HG03139 (cell line): Measurements from ENCODE around the gene ALKBH6.

Source experiments
- ATAC-seq: cut with Tn5 transposase; IDR thresholded peaks from one replicate; pipeline ENCODE4 v1.9.1; 2021; ENCODE audit not compliant: unreplicated experiment

The ALKBH6 gene

GRCh38 chr19:35960432-35960972, 53.5 kb downstream of the ALKBH6 start:
- ATAC-seq, result no peak

GRCh38 chr19:35959968-35960320, 54.1 kb downstream of the ALKBH6 start:
- no peak for ATAC-seq
